Activated B cell treated with CpG ODN at 0.5 μM for 24 hours (primary cell): Measurements from ENCODE around the gene SLC32A1. TPM values are rescaled to one million over a fixed set of nuclear protein-coding genes. Genes with fewer than 3 reads are reported as not detected.

Experiments used
- ATAC-seq: fragments of 200-7000 bp; cut with Tn5 transposase; one replicate; pipeline ENCODE4 v1.10.0; 2021; ENCODE audit warnings: low read depth, mild to moderate bottlenecking, moderate library complexity
- CTCF ChIA-PET: fragments of 350-600 bp; sonication (Branson Sonifier 250); formaldehyde crosslinking; loops from one replicate; lab custom pipeline; 2021; ENCODE audit warnings: antibody characterized with exemption; lab: Charles Lee
- POLR2A ChIA-PET: fragments of 350-600 bp; sonication (Branson Sonifier 250); formaldehyde crosslinking; loops from one replicate; lab custom pipeline; 2021; ENCODE audit warnings: antibody characterized with exemption; lab: Charles Lee
- DNase-seq: peaks from one replicate; pipeline ENCODE4 v3.0.0; 2022
- H3K27ac Mint-ChIP-seq: one replicate; pipeline ENCODE4 v1.8.0; 2020; ENCODE audit warnings: mixed read lengths
- H3K27me3 Mint-ChIP-seq: one replicate; pipeline ENCODE4 v1.8.0; 2021; ENCODE audit warnings: mixed read lengths
- H3K36me3 Mint-ChIP-seq: one replicate; pipeline ENCODE4 v1.8.0; 2021; ENCODE audit warnings: low read depth, mixed read lengths
- H3K4me1 Mint-ChIP-seq: one replicate; pipeline ENCODE4 v1.8.0; 2021; ENCODE audit warnings: mixed read lengths
- H3K4me3 Mint-ChIP-seq: one replicate; pipeline ENCODE4 v1.8.0; 2020; ENCODE audit warnings: mild to moderate bottlenecking, mixed read lengths
- H3K9me3 Mint-ChIP-seq: one replicate; pipeline ENCODE4 v1.8.0; 2020; ENCODE audit warnings: mixed read lengths
- intact Hi-C: fragments of 100-400 bp; cut with micrococcal nuclease; formaldehyde crosslinking; loops from one replicate; pipeline ENCODE4 v1.15.1; 2024
- total RNA-seq: library from RNA; stranded (reverse); gene quantifications from 2 replicates; pipeline ENCODE4 v1.2.3, GENCODE V29; 2022
- TF ChIP-seq, protein P1 (sequence below): fragments of 200-600 bp; IDR thresholded peaks from one replicate; pipeline ENCODE4 v1.8.0; 2022; ENCODE audit warnings: antibody characterized with exemption, mild to moderate bottlenecking

SLC32A1 gene
- total RNA-seq, 1 donor from 2014 or later: not detected

DNA sequence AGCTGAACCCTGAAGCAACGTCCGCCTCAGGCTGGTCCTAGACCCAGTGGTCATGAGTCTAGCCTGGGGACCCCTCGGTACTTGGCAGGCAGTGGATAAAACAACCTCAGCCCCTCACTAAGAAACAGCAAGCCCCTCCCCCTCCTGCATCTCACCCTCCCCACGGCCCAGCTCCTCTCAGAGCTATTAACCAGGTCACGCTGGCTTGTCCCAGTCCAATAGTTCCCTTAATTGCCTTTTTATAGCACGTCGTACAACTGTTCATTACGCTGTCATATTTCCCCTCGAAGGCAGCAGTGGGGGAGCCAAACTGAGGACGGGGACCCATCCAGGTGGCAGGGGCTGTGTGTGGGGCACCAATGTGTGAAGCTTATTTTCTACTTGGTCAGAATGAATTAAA lies 8.6 kb upstream of the SLC32A1 start:
- no peak overlapping the region for H3K27ac Mint-ChIP-seq
- H3K4me3 Mint-ChIP-seq: no peak overlapping the region
- no peaks in the 10 kb centered on the region for H3K36me3 Mint-ChIP-seq
- ATAC-seq: no peak
- intact Hi-C loops: no loop called here
- TF ChIP-seq, protein P1, sequence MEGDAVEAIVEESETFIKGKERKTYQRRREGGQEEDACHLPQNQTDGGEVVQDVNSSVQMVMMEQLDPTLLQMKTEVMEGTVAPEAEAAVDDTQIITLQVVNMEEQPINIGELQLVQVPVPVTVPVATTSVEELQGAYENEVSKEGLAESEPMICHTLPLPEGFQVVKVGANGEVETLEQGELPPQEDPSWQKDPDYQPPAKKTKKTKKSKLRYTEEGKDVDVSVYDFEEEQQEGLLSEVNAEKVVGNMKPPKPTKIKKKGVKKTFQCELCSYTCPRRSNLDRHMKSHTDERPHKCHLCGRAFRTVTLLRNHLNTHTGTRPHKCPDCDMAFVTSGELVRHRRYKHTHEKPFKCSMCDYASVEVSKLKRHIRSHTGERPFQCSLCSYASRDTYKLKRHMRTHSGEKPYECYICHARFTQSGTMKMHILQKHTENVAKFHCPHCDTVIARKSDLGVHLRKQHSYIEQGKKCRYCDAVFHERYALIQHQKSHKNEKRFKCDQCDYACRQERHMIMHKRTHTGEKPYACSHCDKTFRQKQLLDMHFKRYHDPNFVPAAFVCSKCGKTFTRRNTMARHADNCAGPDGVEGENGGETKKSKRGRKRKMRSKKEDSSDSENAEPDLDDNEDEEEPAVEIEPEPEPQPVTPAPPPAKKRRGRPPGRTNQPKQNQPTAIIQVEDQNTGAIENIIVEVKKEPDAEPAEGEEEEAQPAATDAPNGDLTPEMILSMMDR: no peak
- no peaks in the 10 kb centered on the region for H3K4me1 Mint-ChIP-seq
- no peaks in the 10 kb centered on the region for H3K9me3 Mint-ChIP-seq
- DNase-seq: no peak
- CTCF ChIA-PET: no interaction called here
- H3K27me3 Mint-ChIP-seq: peaks cover 57% of the 10 kb centered on the region
- POLR2A ChIA-PET: no interaction called here

DNA sequence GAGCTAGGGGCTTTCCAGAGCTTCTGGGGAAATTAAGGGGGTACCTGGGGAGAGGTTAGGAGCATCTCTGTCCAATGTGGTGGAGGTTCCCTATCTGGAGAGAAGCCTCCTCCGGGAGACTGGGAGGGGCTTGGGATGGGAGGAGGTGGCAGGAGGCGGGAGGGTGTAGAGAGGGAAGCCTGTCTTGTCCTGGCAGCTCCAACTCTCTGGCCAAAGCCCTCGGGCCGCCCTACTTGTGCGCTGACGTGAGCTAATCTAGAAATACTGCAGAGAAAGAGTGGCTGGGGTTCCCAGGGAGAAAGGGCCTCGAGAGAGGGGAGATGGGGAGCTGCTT lies 1.6 kb upstream of the SLC32A1 start:
- Mint-ChIP-seq H3K27ac (no peak overlapping the region), H3K4me3 (no peak overlapping the region), H3K27me3 (peaks cover 64% of the 10 kb centered on the region), H3K4me1 (peaks cover 45% of the 10 kb centered on the region), H3K36me3 (no peaks in the 10 kb centered on the region), H3K9me3 (no peaks in the 10 kb centered on the region)
- TF ChIP-seq, protein P1: no peak
- POLR2A ChIA-PET: no interaction called here
- intact Hi-C loops: no loop called here
- DNase-seq (no peak), ATAC-seq (no peak)
- CTCF ChIA-PET: no interaction called here

DNA sequence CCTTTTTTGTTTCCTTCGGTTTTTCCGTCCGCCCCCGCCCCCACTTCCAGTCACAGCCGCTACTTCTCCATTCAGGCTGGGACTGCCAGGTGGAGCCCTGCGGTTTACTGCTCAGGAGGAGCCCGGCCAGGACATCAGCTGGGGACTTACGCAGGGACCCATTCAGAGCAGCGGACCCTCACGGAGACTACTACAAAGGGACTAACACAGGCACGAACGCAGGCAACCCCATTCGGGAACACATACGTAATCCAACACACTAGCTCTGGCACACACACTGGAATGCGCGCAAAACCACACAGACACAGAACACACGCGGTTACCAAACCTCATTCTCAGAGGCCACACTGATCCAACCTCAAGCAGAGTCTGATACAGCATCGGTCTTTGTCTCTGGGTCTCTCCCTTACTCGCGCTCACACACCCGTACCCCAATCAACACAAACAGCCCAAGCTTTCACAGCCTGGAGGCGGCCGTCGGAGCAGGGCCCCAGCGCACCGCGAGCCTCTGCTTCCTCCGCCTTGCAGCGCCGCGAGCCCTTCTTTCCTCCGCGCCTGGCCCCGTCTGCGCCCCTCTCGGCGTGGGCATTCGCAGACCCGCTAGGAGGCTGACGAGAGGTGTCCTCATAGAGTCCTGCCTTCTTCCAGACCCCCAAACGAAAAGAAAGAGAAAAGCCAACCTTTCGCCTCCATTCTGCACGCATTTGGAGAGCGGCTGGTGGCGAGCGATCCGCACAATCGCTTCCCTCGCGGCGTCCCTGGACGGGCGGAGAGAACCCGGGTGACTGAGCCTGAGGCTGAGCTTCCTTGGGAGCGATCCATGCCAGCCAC lies 1.1 kb upstream of the SLC32A1 start:
- Mint-ChIP-seq H3K4me3 (peak overlapping the region; percentile 20), H3K27me3 (peaks cover 65% of the 10 kb centered on the region), H3K9me3 (no peaks in the 10 kb centered on the region), H3K27ac (no peak overlapping the region), H3K36me3 (no peaks in the 10 kb centered on the region), H3K4me1 (peaks cover 51% of the 10 kb centered on the region)
- intact Hi-C loops: no loop called here
- ATAC-seq (no peak), DNase-seq (no peak)
- ChIA-PET POLR2A (no interaction called here), CTCF (no interaction called here)
- TF ChIP-seq, protein P1: no peak

DNA sequence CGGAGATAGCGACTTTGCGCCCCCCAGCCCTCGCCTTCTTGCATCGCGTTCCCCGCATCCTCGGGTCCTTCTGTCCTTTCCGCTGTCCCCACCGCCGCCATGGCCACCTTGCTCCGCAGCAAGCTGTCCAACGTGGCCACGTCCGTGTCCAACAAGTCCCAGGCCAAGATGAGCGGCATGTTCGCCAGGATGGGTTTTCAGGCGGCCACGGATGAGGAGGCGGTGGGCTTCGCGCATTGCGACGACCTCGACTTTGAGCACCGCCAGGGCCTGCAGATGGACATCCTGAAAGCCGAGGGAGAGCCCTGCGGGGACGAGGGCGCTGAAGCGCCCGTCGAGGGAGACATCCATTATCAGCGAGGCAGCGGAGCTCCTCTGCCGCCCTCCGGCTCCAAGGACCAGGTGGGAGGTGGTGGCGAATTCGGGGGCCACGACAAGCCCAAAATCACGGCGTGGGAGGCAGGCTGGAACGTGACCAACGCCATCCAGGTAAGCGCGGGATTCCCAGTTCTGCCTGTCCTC lies 401 bp downstream of the SLC32A1 start:
- TF ChIP-seq, protein P1: no peak
- DNase-seq: no peak
- no peak overlapping the region for H3K4me3 Mint-ChIP-seq
- H3K9me3 Mint-ChIP-seq: no peaks in the 10 kb centered on the region
- no peak for ATAC-seq
- no peak overlapping the region for H3K27ac Mint-ChIP-seq
- H3K4me1 Mint-ChIP-seq: peaks cover 65% of the 10 kb centered on the region
- ChIA-PET CTCF (interaction anchor here (1.0 to 2.5 kb wide), 5 partner anchors 26 to 238 kb away, joined by 3 to 17 read pairs (median 6); partner anchors contain the start of genes DHX35 and PPP1R16B), POLR2A (interaction anchor here (0.7 kb wide), 1 partner anchor 185 kb away, joined by 3 read pairs; no protein-coding TSS in a partner anchor)
- intact Hi-C loops: loop anchor here (5.0 kb wide), 1 partner anchor 323 kb away; no protein-coding TSS in a partner anchor
- no peaks in the 10 kb centered on the region for H3K36me3 Mint-ChIP-seq
- H3K27me3 Mint-ChIP-seq: peaks cover 76% of the 10 kb centered on the region
